ENCODE data around the gene UNC79.

GRCh38 chr14:93629643-93630042 lies 198.9 kb downstream of the UNC79 start:
- no peak for TF ChIP-seq POLR2A (IDR thresholded peaks at IDR 0.05)
- TF ChIP-seq CTCF (IDR thresholded peaks at IDR 0.05), result no peak
- no peak for TF ChIP-seq POLR2AphosphoS5 (IDR thresholded peaks at IDR 0.05)
- no peak for TF ChIP-seq EP300 (IDR thresholded peaks at IDR 0.05)
